GM18508 (cell line): Measurements from ENCODE around the gene CASS4.

ENCODE experiments used
- ATAC-seq: cut with Tn5 transposase; IDR thresholded peaks from one replicate; pipeline ENCODE4 v1.9.1; 2021; ENCODE audit warnings: moderate number of reproducible peaks; ENCODE audit not compliant: insufficient read depth, unreplicated experiment

The CASS4 gene

GRCh38 chr20:56487216-56487615, 75.2 kb downstream of the CASS4 start:
- ATAC-seq: no peak

- ATAC-seq: no peak
Measured at GRCh38 chr20:56488566-56488965, 76.5 kb downstream of the CASS4 start.

- ATAC-seq: no peak
Measured at GRCh38 chr20:56501116-56501515, 89.1 kb downstream of the CASS4 start.

GRCh38 chr20:56503916-56504315, 91.9 kb downstream of the CASS4 start:
- no peak for ATAC-seq

GRCh38 chr20:56504373-56505005, 92.4 kb downstream of the CASS4 start:
- ATAC-seq: no peak

GRCh38 chr20:56506103-56506502, 94.0 kb downstream of the CASS4 start:
- no peak for ATAC-seq
